Measurements from ENCODE around the gene RNF123. TPM values are rescaled to one million over a fixed set of nuclear protein-coding genes. Genes with fewer than 3 reads are reported as not detected.

RNF123 gene
- 52.8 TPM for total RNA-seq

DNA sequence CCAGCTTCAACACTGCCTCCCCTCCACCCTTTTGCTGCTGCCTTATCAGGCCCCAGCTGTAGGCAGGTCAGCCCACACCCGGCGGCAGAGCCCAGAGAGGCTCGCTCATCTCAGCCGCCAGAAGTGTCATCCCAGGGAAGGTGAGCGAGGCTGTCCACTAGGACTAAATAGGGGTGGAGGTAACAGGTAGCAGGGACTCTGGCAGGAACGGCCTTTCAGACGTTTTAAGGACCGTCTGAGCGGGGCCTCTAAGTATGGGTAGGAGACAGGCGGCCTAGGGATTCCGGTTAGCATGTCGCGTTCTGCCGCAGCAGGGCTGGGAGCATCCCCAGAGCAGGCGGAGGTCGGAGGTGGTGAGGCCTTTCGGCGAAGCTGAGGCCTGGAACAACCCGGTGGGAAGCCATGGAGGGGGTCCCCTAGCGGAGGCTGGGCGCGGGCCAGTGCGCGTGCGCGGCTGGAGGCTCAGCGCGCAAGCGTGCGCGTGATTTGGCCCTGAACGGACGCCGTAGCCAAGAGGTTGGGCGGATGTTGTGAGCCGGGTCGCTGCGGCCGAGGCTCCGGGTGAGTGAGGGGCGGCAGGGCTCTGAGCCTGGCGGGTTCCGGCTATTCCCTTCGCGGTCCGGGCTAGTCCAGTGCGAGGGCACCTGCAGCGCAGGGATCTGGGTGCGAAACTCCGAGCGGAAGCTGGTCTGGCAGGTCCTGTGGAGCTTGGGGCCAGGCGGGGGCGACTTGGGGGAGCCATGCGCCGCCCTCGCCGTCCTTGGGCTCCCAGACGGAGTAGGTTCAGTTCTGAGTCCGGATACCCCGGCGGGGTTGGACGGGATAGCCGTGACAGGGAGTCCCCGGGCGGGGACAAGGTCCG is at the start of gene RNF123, which contains the start of gene MST1:
TSS of gene RNF123 (plus strand) at position 512 of the 862 bp plus-strand sequence. CDS start 1,609 bp downstream, outside the sequence.
TSS of gene MST1 (minus strand) at position 429 of the 862 bp plus-strand sequence. CDS start 783 bp downstream, outside the sequence.
- peak; percentile 89 for DNase-seq (ENCODE audit: low spot score)

DNA sequence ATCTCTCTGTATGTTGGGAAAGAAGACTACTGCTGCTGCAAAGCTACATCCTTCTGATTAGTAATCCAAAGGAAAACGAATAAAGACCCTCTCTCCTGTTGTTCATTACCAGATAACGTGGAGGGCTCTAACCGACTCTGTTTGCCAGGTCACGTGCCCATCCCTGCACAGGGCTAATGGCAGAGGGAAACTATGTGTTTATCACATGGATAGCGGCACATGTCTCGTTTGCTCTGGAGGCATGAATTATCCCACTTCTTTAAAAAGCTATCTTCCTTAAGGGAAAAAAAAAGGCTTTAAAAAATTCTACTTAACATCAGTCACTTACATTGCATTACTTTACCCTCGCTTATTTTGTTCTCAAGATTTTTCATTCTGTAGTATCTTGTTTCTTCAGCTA is 48.1 kb upstream of the RNF123 start:
- DNase-seq (ENCODE audit: low spot score), result no peak

DNA sequence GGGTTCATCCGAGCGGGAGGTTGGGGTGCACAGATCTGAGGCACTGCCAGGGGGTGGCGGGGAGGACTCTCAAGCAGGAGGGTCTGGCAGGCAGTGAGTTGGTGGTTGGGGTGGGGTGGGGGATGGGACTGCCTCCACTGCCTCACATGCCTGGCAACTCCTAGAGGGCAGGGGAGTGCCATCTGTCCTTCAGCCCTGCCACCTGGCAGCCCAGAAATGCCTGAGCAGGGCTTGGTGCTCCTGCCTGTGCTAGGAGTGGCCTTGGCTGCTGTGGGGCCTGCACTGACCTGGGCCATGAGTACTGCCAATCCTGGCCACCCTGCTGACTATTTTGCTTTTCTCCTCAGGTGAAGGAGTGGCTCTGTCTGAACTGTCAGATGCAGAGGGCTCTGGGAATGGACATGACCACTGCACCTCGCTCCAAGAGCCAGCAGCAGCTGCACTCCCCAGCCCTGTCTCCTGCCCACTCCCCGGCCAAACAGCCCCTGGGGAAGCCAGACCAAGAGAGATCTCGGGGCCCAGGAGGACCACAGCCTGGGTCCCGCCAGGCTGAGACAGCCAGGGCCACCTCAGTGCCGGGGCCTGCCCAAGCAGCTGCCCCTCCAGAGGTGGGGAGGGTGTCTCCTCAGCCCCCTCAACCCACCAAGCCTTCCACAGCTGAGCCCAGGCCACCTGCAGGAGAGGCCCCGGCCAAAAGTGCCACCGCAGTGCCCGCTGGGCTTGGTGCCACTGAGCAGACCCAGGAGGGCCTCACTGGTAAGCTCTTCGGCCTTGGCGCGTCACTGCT is 47.2 kb upstream of the RNF123 start:
- DNase-seq (ENCODE audit: low spot score), result no peak

DNA sequence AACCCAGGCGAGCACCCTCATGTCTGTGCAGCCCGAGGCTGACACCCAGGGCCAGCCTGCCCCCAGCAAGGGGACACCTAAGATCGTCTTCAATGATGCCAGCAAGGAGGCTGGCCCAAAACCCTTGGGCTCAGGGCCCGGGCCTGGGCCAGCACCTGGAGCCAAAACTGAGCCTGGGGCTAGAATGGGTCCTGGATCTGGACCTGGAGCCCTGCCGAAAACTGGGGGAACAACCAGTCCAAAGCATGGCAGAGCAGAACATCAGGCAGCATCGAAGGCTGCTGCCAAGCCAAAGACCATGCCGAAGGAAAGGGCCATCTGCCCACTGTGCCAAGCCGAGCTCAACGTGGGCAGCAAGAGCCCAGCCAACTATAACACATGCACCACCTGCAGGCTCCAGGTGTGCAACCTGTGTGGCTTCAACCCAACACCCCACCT is 46.6 kb upstream of the RNF123 start:
- no peak for DNase-seq (ENCODE audit: low spot score)

DNA sequence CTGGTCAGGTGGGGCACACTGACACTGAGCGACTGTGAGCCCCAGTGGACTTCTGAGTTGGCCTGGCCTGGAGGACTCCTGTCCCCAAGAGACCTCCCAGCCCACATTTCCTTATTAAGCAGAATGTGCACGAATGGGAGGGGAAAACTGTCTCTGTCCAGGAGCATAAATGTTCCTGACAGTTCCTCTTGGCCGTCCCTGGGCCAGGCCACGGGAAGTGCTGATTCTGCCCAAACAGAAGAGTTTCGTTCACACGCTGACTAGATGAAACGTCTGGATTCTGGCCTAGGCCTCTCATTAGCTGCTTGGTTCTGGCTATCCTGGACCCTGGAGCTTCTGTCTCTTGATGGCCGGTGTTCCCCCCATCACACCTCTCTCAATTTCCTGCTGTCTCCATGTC is 44.7 kb upstream of the RNF123 start:
- DNase-seq (ENCODE audit: low spot score), result no peak

DNA sequence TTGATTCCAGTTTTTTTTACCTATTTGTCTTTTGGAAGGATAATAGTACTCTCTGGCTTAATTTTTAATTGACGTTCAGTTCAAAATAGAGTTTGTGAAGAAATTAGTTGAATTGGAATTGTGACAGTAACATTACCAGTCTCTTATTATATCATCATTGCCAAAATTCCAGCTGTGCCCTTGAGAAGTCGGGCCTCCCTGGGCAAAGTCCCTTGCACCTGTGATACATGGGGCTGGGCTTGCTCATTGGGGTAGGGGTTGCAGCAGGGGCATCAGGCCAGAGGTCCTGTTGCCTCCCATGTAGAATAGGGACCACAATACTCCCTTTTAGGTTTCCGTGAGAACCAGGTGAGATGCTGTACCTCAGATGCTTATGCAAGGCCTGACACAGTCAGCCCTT is 43.1 kb upstream of the RNF123 start:
- no peak for DNase-seq (ENCODE audit: low spot score)

DNA sequence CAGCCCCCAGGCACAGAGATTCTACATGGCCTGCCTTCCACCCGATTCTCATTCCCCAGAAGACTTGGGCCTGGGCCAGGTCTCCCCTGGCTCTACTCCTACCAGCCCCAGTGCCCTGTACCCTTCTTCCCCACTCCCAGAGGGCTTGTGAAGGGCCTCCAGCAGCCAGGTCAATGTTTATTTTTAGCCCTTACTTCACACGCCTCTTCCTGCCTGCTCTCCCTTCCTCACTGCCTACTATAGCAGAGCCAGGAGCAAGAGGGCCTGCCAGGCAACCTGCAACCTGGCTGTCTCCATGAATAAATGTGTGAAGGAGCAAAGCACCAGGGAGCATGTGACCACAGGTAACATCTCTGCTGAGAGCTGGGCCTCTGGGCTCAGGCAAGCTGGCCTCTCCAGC is 41.6 kb upstream of the RNF123 start:
- DNase-seq (ENCODE audit: low spot score), result no peak

DNA sequence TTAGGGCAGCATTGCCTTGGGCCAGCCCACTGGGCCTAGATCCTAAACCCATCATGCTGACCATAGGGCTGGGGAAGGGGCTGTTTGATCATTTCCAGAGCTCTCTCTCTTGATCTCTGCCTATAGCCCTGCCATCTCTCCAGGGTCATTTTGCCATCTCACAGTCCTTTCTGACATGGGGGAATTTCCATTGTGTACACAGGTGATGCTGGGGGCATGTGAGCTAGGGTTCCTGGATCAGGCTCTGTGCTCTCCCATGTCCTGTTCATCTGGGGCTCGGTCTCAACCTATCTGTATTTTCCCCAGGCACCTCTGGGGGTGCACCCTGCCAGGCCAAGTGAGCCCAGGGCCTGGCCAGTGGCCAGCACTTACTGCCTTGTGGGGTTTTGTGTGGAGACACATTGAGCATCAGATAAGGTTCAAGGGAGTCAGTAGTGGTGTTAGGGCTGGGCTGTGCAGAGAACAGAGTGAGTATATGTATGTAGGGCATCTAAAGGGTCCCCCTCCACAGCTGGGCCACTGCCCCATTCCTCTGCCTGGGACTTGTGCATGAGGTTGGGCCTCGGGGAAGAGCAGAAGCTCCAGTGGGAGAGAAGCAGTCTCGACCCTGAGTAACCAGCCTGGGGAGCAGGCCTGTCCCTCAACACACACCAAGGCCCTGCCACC is 40.9 kb upstream of the RNF123 start:
- no peak for DNase-seq (ENCODE audit: low spot score)

DNA sequence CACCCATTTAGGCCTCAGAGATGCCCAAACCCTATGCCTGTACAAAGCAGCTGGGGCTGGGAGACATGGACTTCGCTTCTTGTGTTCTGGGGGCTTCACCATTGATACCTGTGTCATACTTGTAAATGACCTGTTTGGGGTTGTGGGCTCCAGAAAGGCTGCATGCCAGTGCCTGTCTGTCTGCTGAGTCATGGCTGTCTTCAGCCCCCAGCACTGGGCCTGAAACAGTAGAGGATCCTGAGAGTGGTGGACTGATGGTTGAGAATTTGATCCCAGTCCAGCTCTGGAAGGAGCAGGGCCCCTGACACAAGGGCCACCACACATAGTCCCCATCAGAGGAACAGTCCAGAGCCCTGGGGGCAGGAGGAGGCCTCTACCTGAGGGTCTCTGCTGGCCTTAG is 39.8 kb upstream of the RNF123 start:
- no peak for DNase-seq (ENCODE audit: low spot score)

DNA sequence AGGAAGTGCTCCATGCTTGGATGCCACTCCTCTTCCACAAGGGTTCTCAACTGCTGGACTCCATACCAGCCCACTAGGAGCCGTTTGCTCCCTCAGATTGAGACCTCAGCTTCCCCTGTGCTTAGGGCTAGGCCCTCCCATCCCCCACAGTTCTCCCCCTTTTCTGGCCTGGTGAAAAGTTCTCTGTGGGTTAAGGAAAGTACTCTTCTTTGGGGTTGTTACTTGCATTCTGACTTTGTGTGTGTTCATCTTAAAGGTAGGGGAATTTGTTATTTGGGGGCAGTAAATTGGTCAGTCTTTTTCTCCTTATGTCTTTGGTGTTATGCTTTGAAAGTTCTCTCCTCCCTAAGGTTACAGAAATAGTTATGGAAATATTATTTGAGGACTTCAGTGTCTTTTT is 39.2 kb upstream of the RNF123 start:
- DNase-seq (ENCODE audit: low spot score), result no peak

DNA sequence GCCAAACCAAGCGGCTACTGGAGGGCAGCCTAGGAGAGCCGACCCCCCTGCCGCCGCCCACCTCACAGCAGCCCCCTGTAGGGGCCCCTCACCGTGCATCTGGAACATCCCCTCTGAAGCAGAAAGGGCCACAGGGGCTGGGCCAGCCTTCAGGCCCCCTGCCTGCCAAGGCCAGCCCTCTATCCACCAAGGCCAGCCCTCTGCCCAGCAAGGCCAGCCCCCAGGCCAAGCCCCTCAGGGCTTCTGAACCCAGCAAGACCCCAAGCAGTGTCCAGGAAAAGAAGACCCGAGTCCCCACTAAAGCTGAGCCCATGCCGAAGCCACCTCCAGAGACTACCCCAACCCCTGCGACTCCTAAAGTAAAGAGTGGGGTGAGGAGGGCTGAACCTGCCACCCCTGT is 38.7 kb upstream of the RNF123 start:
- DNase-seq (ENCODE audit: low spot score), result no peak

DNA sequence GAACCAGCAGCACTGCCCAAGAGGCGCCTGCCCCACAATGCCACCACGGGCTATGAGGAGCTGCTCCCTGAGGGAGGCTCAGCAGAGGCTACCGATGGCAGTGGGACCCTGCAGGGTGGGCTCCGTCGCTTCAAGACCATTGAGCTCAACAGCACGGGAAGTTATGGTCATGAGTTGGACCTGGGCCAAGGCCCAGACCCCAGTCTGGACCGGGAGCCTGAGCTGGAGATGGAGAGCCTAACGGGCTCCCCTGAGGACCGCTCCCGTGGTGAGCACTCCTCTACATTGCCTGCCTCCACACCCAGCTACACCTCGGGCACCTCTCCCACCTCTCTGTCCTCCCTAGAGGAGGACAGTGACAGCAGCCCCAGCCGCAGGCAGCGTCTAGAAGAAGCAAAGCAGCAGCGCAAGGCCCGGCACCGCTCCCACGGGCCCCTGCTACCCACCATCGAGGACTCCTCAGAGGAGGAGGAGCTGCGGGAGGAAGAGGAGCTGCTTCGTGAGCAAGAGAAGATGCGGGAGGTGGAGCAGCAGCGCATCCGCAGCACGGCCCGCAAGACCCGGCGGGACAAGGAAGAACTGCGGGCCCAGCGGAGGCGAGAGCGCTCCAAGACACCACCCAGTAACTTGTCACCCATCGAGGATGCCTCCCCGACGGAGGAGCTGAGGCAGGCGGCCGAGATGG is 37.0 kb upstream of the RNF123 start:
- DNase-seq (ENCODE audit: low spot score), result no peak

DNA sequence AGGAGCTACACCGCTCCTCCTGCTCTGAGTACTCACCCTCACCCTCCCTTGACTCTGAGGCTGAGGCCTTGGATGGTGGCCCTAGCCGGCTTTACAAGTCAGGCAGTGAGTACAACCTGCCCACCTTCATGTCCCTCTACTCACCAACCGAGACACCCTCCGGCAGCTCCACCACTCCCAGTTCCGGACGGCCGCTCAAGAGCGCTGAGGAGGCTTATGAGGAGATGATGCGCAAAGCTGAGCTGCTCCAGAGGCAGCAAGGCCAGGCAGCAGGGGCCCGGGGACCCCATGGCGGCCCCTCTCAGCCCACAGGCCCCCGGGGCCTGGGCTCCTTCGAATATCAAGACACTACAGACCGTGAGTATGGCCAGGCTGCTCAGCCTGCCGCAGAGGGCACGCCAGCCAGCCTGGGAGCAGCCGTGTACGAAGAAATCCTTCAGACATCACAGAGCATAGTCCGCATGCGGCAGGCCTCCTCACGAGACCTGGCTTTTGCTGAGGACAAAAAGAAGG is 36.4 kb upstream of the RNF123 start:
- no peak for DNase-seq (ENCODE audit: low spot score)

DNA sequence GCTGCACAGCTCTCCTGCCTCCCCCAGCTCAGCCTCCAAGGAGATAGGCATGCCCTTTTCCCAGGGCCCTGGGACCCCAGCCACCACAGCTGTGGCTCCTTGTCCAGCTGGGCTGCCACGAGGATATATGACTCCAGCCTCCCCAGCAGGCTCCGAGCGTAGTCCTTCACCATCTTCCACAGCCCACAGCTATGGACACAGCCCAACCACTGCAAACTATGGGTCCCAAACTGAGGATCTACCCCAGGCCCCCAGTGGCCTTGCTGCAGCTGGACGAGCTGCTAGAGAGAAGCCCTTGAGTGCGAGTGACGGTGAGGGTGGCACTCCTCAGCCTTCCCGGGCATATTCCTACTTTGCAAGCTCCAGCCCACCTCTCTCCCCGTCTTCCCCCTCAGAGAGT is 35.7 kb upstream of the RNF123 start:
- DNase-seq (ENCODE audit: low spot score), result no peak

DNA sequence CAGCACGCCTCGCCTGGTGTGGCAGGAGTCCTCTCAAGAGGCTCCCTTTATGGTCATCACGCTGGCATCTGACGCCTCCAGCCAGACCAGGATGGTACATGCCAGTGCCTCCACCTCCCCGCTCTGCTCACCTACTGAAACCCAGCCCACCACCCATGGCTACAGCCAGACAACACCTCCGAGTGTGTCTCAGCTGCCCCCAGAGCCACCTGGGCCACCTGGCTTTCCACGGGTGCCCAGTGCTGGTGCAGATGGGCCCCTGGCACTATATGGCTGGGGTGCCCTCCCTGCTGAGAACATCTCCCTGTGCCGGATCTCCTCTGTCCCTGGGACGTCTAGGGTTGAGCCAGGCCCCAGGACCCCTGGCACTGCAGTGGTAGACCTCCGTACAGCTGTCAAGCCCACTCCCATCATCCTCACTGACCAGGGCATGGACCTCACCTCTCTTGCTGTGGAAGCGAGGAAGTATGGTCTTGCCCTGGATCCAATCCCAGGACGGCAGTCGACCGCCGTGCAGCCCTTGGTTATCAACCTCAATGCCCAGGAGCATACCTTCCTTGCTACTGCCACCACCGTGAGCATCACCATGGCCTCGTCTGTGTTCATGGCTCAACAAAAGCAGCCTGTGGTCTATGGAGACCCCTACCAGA is 35.1 kb upstream of the RNF123 start:
- DNase-seq (ENCODE audit: low spot score), result no peak

DNA sequence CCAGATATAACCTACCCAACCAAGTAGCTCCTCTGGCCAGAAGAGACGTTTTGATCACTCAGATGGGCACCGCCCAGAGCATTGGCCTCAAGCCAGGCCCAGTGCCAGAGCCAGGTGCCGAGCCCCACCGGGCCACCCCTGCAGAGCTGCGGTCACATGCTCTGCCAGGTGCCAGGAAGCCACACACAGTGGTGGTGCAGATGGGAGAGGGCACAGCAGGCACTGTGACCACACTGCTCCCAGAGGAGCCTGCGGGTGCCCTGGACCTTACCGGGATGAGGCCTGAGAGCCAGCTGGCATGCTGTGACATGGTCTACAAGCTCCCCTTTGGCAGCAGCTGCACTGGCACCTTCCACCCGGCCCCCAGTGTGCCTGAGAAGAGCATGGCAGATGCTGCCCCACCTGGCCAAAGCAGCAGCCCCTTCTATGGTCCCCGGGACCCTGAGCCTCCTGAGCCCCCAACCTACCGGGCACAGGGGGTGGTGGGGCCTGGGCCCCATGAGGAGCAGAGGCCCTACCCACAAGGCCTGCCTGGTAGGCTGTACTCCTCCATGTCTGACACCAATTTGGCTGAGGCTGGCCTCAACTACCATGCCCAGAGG is 34.3 kb upstream of the RNF123 start:
- DNase-seq (ENCODE audit: low spot score), result no peak

DNA sequence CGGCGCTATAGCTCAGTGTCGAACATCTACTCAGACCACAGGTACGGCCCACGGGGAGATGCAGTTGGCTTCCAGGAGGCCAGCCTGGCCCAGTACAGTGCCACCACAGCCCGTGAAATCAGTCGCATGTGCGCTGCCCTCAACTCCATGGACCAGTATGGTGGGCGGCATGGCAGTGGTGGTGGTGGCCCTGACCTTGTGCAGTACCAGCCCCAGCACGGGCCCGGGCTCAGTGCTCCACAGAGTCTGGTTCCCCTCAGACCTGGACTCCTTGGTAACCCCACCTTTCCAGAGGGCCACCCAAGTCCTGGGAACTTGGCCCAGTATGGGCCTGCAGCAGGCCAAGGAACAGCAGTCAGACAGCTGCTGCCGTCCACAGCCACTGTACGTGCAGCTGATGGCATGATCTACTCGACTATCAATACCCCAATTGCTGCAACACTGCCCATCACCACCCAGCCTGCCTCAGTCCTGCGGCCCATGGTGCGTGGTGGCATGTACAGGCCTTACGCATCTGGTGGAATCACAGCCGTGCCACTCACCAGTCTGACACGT is 33.5 kb upstream of the RNF123 start:
- DNase-seq (ENCODE audit: low spot score), result no peak

DNA sequence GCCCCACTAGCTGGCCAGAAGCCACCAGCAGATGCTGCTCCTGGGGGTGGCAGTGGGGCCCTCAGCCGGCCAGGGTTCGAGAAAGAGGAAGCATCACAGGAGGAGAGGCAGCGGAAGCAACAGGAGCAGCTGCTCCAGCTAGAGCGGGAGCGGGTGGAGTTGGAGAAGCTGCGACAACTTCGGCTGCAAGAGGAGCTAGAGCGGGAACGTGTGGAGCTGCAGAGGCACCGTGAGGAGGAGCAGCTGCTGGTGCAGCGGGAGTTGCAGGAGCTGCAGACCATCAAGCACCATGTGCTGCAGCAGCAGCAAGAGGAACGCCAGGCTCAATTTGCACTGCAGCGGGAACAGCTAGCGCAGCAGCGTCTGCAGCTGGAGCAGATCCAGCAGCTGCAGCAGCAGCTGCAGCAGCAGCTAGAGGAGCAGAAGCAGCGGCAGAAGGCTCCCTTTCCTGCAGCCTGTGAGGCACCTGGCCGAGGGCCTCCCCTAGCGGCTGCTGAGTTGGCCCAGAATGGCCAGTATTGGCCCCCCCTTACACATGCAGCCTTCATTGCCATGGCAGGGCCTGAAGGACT is 32.7 kb upstream of the RNF123 start:
- no peak for DNase-seq (ENCODE audit: low spot score)

DNA sequence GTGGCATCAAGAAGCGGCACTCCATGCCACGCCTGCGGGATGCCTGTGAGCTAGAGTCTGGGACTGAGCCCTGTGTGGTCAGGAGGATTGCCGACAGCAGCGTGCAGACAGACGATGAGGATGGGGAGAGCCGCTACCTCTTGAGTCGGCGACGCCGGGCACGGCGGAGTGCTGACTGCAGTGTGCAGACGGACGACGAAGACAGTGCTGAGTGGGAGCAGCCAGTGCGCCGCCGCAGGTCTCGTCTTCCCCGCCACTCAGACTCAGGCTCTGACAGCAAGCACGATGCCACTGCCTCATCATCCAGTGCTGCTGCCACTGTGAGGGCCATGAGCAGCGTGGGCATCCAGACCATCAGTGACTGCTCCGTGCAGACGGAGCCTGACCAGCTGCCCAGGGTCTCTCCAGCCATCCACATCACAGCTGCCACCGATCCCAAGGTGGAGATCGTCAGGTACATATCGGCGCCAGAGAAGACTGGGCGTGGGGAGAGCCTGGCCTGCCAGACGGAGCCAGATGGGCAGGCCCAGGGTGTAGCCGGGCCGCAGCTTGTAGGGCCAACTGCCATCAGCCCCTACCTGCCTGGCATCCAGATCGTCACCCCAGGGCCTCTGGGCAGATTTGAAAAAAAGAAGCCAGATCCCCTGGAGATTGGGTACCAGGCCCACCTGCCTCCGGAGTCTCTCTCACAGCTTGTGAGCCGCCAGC is 32.0 kb upstream of the RNF123 start:
- DNase-seq (ENCODE audit: low spot score), result no peak

Measured in ureter (tissue), 1 donor.